Transverse colon (tissue), 4 donors: Measurements from ENCODE around the gene C2CD2L. TPM values are rescaled to one million over a fixed set of nuclear protein-coding genes. Genes with fewer than 3 reads are reported as not detected.

Source experiments
- DNase-seq: peaks from one replicate; pipeline ENCODE4 v3.0.0-alpha.2; 2019
- H3K27ac ChIP-seq, 4 donors: fragments of 200-600 bp; sonication (generic); 2 replicates each; pipeline ENCODE4 v1.5.1; 2016 to 2018; ENCODE audit warnings: inconsistent platforms in 4 of 4
- H3K27me3 ChIP-seq: fragments of 200-600 bp; sonication (generic); 2 replicates; pipeline ENCODE4 v1.5.1; 2017; ENCODE audit warnings: inconsistent platforms
- H3K36me3 ChIP-seq, 4 donors: fragments of 200-600 bp; sonication (generic); 2 replicates each; pipeline ENCODE4 v1.5.1; 2017 to 2019; ENCODE audit warnings: inconsistent platforms in 4 of 4
- H3K4me1 ChIP-seq, 4 donors: fragments of 200-600 bp; sonication (generic); 2 replicates each; pipeline ENCODE4 v1.5.1; 2017 to 2020; ENCODE audit warnings: inconsistent platforms in 4 of 4
- H3K4me3 ChIP-seq, 4 donors: fragments of 200-600 bp; sonication (generic); 1 replicate in 1 of 4; 2 replicates in 3 of 4; pipeline versions ENCODE4 v1.5.1 to v1.6.1; 2017 to 2019; ENCODE audit warnings: inconsistent platforms in 4 of 4
- H3K9me3 ChIP-seq, 2 donors: fragments of 200-600 bp; sonication (generic); 2 replicates each; pipeline ENCODE4 v1.5.1; 2017 to 2019; ENCODE audit warnings: inconsistent platforms in 2 of 2
- CTCF ChIP-seq, 5 experiments: fragments of 200-600 bp in 3 of 5; fragments of 450-650 bp in 2 of 5; sonication (generic) in 3 of 5; IDR thresholded peaks; 1 replicate in 2 of 5; 2 replicates in 3 of 5; pipeline ENCODE4 v1.5.1; 2016 to 2017; ENCODE audit warnings: antibody characterized with exemption in 5 of 5, inconsistent platforms in 3 of 5, mild to moderate bottlenecking in 2 of 5, moderate library complexity in 1 of 5
- EP300 ChIP-seq: sonication (generic); formaldehyde crosslinking; IDR thresholded peaks from one replicate; pipeline ENCODE4 v1.6.1; 2017; ENCODE audit warnings: antibody characterized with exemption, low read depth
- POLR2A ChIP-seq: fragments of 450-650 bp; IDR thresholded peaks from one replicate; pipeline ENCODE4 v1.6.1; 2016; ENCODE audit warnings: antibody characterized with exemption, mild to moderate bottlenecking, moderate library complexity
- POLR2AphosphoS5 ChIP-seq, 3 donors: sonication (generic); formaldehyde crosslinking; IDR thresholded peaks; one replicate each; pipeline ENCODE4 v1.6.1; 2016; ENCODE audit warnings: antibody characterized with exemption in 3 of 3
- WGBS, 2 donors: methylation state at CpG; one replicate each; pipeline ENCODE4 v1.1.5; 2018; ENCODE audit warnings: low coverage in 1 of 2; 5-methylcytosine and 5-hydroxymethylcytosine counted together
- in situ Hi-C, 4 donors: fragments of 200-750 bp; cut with MboI; loops; one replicate each; pipeline versions ENCODE4 v1.15.0 to v1.15.1; 2017; ENCODE audit warnings: low sequenced_read_pairs in 3 of 4, low pct_ligation_motif_present in 1 of 4, low pct_unique_long_range_greater_than_20kb in 1 of 4
- intact Hi-C: fragments of 100-400 bp; cut with DNase I; formaldehyde crosslinking; loops from one replicate; pipeline ENCODE4 v1.15.1; 2023; ENCODE audit warnings: low total_unique reads
- total RNA-seq, 4 donors: library from RNA; depleted of rRNA; stranded (reverse); fragments of >200 nt; gene quantifications; one replicate each; pipeline ENCODE4 v1.1.0, GENCODE V29; 2016

The C2CD2L gene
- total RNA-seq, 4 donors from 2014 or later: 11.5 to 56.9 (median 32.7) TPM

GRCh38 chr11:119152043-119152442 lies 44.9 kb downstream of the C2CD2L start:
- Histone ChIP-seq H3K27me3 (peaks cover 49% of the 10 kb centered on the region), H3K36me3 (no peaks in the 10 kb centered on the region), H3K27ac (no peak overlapping the region), H3K9me3 (no peaks in the 10 kb centered on the region), H3K4me1 (peaks cover 0 to 16% (median 13%) of the 10 kb centered on the region in 4 donors), H3K4me3 (no peak overlapping the region)
- DNase-seq: no peak
- TF ChIP-seq CTCF (IDR thresholded peaks at IDR 0.05): no peak
- no peak for TF ChIP-seq POLR2AphosphoS5 (IDR thresholded peaks at IDR 0.05)
- TF ChIP-seq EP300: no peak
- TF ChIP-seq POLR2A: no peak
- intact Hi-C loops (no loop called here), in situ Hi-C loops (no loop called here)
- WGBS, 2 donors: 73 to 79% methylated on average over 2 to 9 of the region's 9 CpGs

GRCh38 chr11:119152604-119153003 lies 45.5 kb downstream of the C2CD2L start:
- H3K9me3 ChIP-seq: no peaks in the 10 kb centered on the region
- no peak overlapping the region for H3K27ac ChIP-seq
- TF ChIP-seq POLR2AphosphoS5 (IDR thresholded peaks at IDR 0.05) (no peak), CTCF (IDR thresholded peaks at IDR 0.05) (no peak), POLR2A (no peak), EP300 (no peak)
- WGBS, 2 donors: 78 to 87% methylated on average over 4 of the region's 4 CpGs
- peaks cover 0 to 16% (median 13%) of the 10 kb centered on the region in 4 donors for H3K4me1 ChIP-seq
- H3K27me3 ChIP-seq: peaks cover 44% of the 10 kb centered on the region
- intact Hi-C loops (no loop called here), in situ Hi-C loops (no loop called here)
- H3K4me3 ChIP-seq: no peak overlapping the region
- H3K36me3 ChIP-seq: no peaks in the 10 kb centered on the region
- DNase-seq: no peak

GRCh38 chr11:119153049-119153818 lies 46.1 kb downstream of the C2CD2L start:
- 76% methylated on average over 9 of the region's 9 CpGs; no CpG with 5 or more reads in 1 of the 2 donors for WGBS, 2 donors
- no peak for DNase-seq
- in situ Hi-C loops: no loop called here

GRCh38 chr11:119154178-119154577 lies 47.0 kb downstream of the C2CD2L start:
- peaks cover 28% of the 10 kb centered on the region for H3K27me3 ChIP-seq
- H3K27ac ChIP-seq: no peak overlapping the region
- H3K9me3 ChIP-seq: no peaks in the 10 kb centered on the region
- WGBS, 2 donors: 81% methylated on average over 6 of the region's 6 CpGs; no CpG with 5 or more reads in 1 of the 2 donors
- intact Hi-C loops: no loop called here
- no peak overlapping the region for H3K4me3 ChIP-seq
- H3K36me3 ChIP-seq: no peaks in the 10 kb centered on the region
- DNase-seq: no peak
- TF ChIP-seq EP300 (no peak), CTCF (IDR thresholded peaks at IDR 0.05) (no peak), POLR2A (no peak), POLR2AphosphoS5 (IDR thresholded peaks at IDR 0.05) (no peak)
- in situ Hi-C loops: no loop called here
- H3K4me1 ChIP-seq: peaks cover 0 to 7% (median 7%) of the 10 kb centered on the region in 4 donors

More at GRCh38 chr11:119153049-119153818, 46.1 kb downstream of the C2CD2L start:
- H3K27ac ChIP-seq: no peak overlapping the region
- intact Hi-C loops: no loop called here
- H3K4me1 ChIP-seq: peaks cover 0 to 16% (median 13%) of the 10 kb centered on the region in 4 donors
- H3K27me3 ChIP-seq: peaks cover 38% of the 10 kb centered on the region
- H3K9me3 ChIP-seq: no peaks in the 10 kb centered on the region
- TF ChIP-seq POLR2AphosphoS5 (IDR thresholded peaks at IDR 0.05) (no peak), CTCF (IDR thresholded peaks at IDR 0.05) (no peak), POLR2A (no peak), EP300 (no peak)
- H3K4me3 ChIP-seq: no peak overlapping the region
- no peaks in the 10 kb centered on the region for H3K36me3 ChIP-seq
